Thyroid gland (tissue), 4 donors: Measurements from ENCODE around the gene ARX.

Experiments used
- CTCF ChIP-seq, 6 experiments: fragments of 200-600 bp in 3 of 6; fragments of 450-650 bp in 3 of 6; sonication (generic) in 3 of 6; IDR thresholded peaks; one replicate each; pipeline ENCODE4 v1.5.1; 2016 to 2019; ENCODE audit warnings: antibody characterized with exemption in 6 of 6, mild to moderate bottlenecking in 2 of 6, inconsistent platforms in 1 of 6, moderate library complexity in 1 of 6
- POLR2A ChIP-seq, 2 donors: fragments of 450-650 bp; IDR thresholded peaks; one replicate each; pipeline ENCODE4 v1.6.1; 2017; ENCODE audit warnings: antibody characterized with exemption in 2 of 2, mild to moderate bottlenecking in 2 of 2, moderate library complexity in 1 of 2

GRCh38 chrX:25001808-25002660, 13.7 kb downstream of the ARX start:
- TF ChIP-seq POLR2A (IDR thresholded peaks at IDR 0.05) (no peak), CTCF (IDR thresholded peaks at IDR 0.05) (no peak)
